GM06990 (cell line): ENCODE data around the gene CLMN.

Experiments used
- DNase-seq: peaks from one replicate; pipeline ENCODE4 v3.0.0-alpha.2; 2011; ENCODE audit not compliant: insufficient read length; ENCODE audit errors: extremely low read depth
- H3K27me3 ChIP-seq: replicated peaks from 2 replicates; pipeline ENCODE4 v1.6.0; 2011; ENCODE audit warnings: low read length; ENCODE audit not compliant: control insufficient read depth, insufficient read depth
- H3K36me3 ChIP-seq: 2 replicates; pipeline ENCODE4 v1.5.1; 2011; ENCODE audit warnings: low read length; ENCODE audit not compliant: control insufficient read depth, insufficient read depth
- H3K4me3 ChIP-seq: replicated peaks from 2 replicates; pipeline ENCODE4 v1.5.1; 2011; ENCODE audit warnings: low read depth, mild to moderate bottlenecking, control low read depth, low read length
- TF ChIP-seq, protein P1 (sequence below): IDR thresholded peaks from 2 replicates; pipeline ENCODE4 v1.5.1; 2011; ENCODE audit warnings: low read length, control low read depth, mild to moderate bottlenecking, inconsistent platforms; ENCODE audit not compliant: insufficient read depth, poor library complexity, severe bottlenecking

CLMN gene

GRCh38 chr14:95299271-95299670 is 20.4 kb downstream of the CLMN start:
- H3K27me3 ChIP-seq: no peaks in the 10 kb centered on the region
- H3K36me3 ChIP-seq: no peaks in the 10 kb centered on the region
- no peak overlapping the region for H3K4me3 ChIP-seq
- TF ChIP-seq, protein P1, sequence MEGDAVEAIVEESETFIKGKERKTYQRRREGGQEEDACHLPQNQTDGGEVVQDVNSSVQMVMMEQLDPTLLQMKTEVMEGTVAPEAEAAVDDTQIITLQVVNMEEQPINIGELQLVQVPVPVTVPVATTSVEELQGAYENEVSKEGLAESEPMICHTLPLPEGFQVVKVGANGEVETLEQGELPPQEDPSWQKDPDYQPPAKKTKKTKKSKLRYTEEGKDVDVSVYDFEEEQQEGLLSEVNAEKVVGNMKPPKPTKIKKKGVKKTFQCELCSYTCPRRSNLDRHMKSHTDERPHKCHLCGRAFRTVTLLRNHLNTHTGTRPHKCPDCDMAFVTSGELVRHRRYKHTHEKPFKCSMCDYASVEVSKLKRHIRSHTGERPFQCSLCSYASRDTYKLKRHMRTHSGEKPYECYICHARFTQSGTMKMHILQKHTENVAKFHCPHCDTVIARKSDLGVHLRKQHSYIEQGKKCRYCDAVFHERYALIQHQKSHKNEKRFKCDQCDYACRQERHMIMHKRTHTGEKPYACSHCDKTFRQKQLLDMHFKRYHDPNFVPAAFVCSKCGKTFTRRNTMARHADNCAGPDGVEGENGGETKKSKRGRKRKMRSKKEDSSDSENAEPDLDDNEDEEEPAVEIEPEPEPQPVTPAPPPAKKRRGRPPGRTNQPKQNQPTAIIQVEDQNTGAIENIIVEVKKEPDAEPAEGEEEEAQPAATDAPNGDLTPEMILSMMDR: no peak
- DNase-seq: no peak

DNA sequence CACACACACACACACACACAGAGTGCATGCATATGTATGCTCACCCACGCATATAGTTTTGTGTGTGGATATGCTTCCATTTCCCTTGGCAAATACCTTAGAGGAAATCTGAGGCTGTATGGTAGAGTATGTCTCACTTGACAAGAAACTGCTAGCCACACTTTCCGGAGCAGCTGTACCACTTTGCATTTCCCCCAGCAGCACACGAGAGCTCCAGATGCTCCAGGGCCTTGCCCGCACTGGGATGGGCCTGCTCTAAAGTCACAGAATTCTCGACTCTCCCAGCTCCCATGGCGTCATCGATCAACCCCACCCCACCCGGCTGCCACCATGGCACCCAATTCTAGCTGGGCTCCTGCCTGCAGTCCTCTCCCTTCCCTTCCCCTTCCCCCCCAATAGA is 21.9 kb downstream of the CLMN start:
- Histone ChIP-seq H3K4me3 (no peak overlapping the region), H3K27me3 (no peaks in the 10 kb centered on the region), H3K36me3 (no peaks in the 10 kb centered on the region)
- DNase-seq: no peak
- TF ChIP-seq, protein P1: no peak

- Histone ChIP-seq H3K4me3 (no peak overlapping the region), H3K36me3 (no peaks in the 10 kb centered on the region), H3K27me3 (no peaks in the 10 kb centered on the region)
- TF ChIP-seq, protein P1: no peak
- DNase-seq: no peak
These were observed 22.7 kb downstream of the CLMN start for GRCh38 chr14:95296966-95297365.

- no peak overlapping the region for H3K4me3 ChIP-seq
- H3K27me3 ChIP-seq: no peaks in the 10 kb centered on the region
- TF ChIP-seq, protein P1: no peak
- H3K36me3 ChIP-seq: no peaks in the 10 kb centered on the region
- DNase-seq: no peak
These were observed 23.9 kb downstream of the CLMN start for GRCh38 chr14:95295600-95296376.

- Histone ChIP-seq H3K27me3 (no peaks in the 10 kb centered on the region), H3K4me3 (no peak overlapping the region), H3K36me3 (no peaks in the 10 kb centered on the region)
- TF ChIP-seq, protein P1: no peak
- DNase-seq: no peak
These were observed 24.7 kb downstream of the CLMN start for GRCh38 chr14:95294834-95295599.
